K562 (cell line): ENCODE measurements around the gene PGAP3. TPM values are rescaled to one million over a fixed set of nuclear protein-coding genes. Genes with fewer than 3 reads are reported as not detected.

Experiments used
- ATF1 ChIP-seq, 2 experiments: fragments of 450-650 bp in 1 of 2; IDR thresholded peaks; 2 replicates each; pipeline ENCODE4 v1.6.1; 2016; ENCODE audit warnings: missing compliant biosample characterization in 1 of 2, missing genetic modification characterization in 1 of 2
- CHAMP1 ChIP-seq: fragments of 450-650 bp; IDR thresholded peaks from 2 replicates; pipeline ENCODE4 v1.6.1; 2016; ENCODE audit warnings: mild to moderate bottlenecking
- CREB1 ChIP-seq, 2 experiments: sonication (generic) in 1 of 2; formaldehyde crosslinking in 1 of 2; IDR thresholded peaks; 2 replicates each; pipeline versions ENCODE4 v1.6.1 to v1.8.0; 2012 to 2022; ENCODE audit warnings: inconsistent platforms in 1 of 2, mild to moderate bottlenecking in 1 of 2, missing genetic modification reagents in 1 of 2, moderate library complexity in 1 of 2
- E2F5 ChIP-seq: sonication (generic); formaldehyde crosslinking; IDR thresholded peaks from 2 replicates; pipeline ENCODE4 v1.8.0; 2022; ENCODE audit warnings: mild to moderate bottlenecking, missing genetic modification reagents
- GABPB1 ChIP-seq: sonication (generic); formaldehyde crosslinking; IDR thresholded peaks from 2 replicates; pipeline ENCODE4 v1.8.0; 2022; ENCODE audit warnings: mild to moderate bottlenecking, missing genetic modification reagents
- GMEB1 ChIP-seq: fragments of 250-450 bp; sonication (Bioruptor Pico); IDR thresholded peaks from 2 replicates; pipeline ENCODE4 v1.4.0; 2020; ENCODE audit warnings: mild to moderate bottlenecking
- HDAC1 ChIP-seq, 2 experiments: fragments of 450-650 bp; IDR thresholded peaks; 2 replicates each; pipeline ENCODE4 v1.6.1; 2016 to 2017; ENCODE audit warnings: inconsistent platforms in 1 of 2, mild to moderate bottlenecking in 1 of 2, moderate library complexity in 1 of 2
- NFIX ChIP-seq: fragments of 250-450 bp; sonication (Bioruptor Pico); IDR thresholded peaks from 2 replicates; pipeline ENCODE4 v1.4.0; 2020; ENCODE audit warnings: low read depth, mild to moderate bottlenecking, moderate library complexity
- SNRNP70 ChIP-seq: fragments of 200-400 bp; formaldehyde crosslinking; optimal IDR thresholded peaks from 2 replicates; pipeline ENCODE3; 2017; ENCODE audit warnings: low read depth, low read length
- STAT5A ChIP-seq: IDR thresholded peaks from 2 replicates; pipeline ENCODE4 v1.6.1; 2012; ENCODE audit warnings: low read length, inconsistent platforms, borderline replicate concordance
- STAT5B ChIP-seq: fragments of 250-450 bp; sonication (Bioruptor Pico); IDR thresholded peaks from 2 replicates; pipeline ENCODE4 v1.8.0; 2021; ENCODE audit warnings: mild to moderate bottlenecking, inconsistent platforms
- TCFL5 ChIP-seq: fragments of 250-450 bp; sonication (Bioruptor Pico); conservative IDR thresholded peaks from 2 replicates; pipeline ENCODE4 v1.6.1; 2021; ENCODE audit warnings: mild to moderate bottlenecking, moderate library complexity, matching md5 sums
- ZBTB34 ChIP-seq: fragments of 250-450 bp; sonication (Bioruptor Pico); IDR thresholded peaks from 2 replicates; pipeline ENCODE4 v1.8.0; 2021; ENCODE audit warnings: mild to moderate bottlenecking, moderate library complexity
- ZBTB7A ChIP-seq: IDR thresholded peaks from 2 replicates; pipeline ENCODE4 v1.6.1; 2011; ENCODE audit warnings: low read depth, mild to moderate bottlenecking, low read length, moderate library complexity, borderline replicate concordance; ENCODE audit not compliant: control insufficient read depth
- ZKSCAN3 ChIP-seq: fragments of 250-450 bp; sonication (Bioruptor Pico); IDR thresholded peaks from 2 replicates; pipeline ENCODE4 v1.4.0; 2020
- ZNF140 ChIP-seq: fragments of 250-450 bp; sonication (Bioruptor Pico); IDR thresholded peaks from 2 replicates; pipeline ENCODE4 v1.8.0; 2021; ENCODE audit warnings: moderate library complexity, mild to moderate bottlenecking, inconsistent platforms
- ZNF436 ChIP-seq: fragments of 250-450, 450-650 bp; sonication (Bioruptor Pico); formaldehyde crosslinking; IDR thresholded peaks from 2 replicates; pipeline ENCODE4 v1.7.0; 2020; ENCODE audit warnings: mild to moderate bottlenecking
- ZNF561 ChIP-seq: fragments of 450-650 bp; formaldehyde crosslinking; conservative IDR thresholded peaks from 2 replicates; pipeline ENCODE4 v1.4.0; 2020; ENCODE audit warnings: mild to moderate bottlenecking, moderate library complexity
- ZNF695 ChIP-seq: fragments of 450-650 bp; formaldehyde crosslinking; IDR thresholded peaks from 2 replicates; pipeline ENCODE4 v1.4.0; 2020; ENCODE audit warnings: mild to moderate bottlenecking, moderate library complexity
- ZNF740 ChIP-seq, 3 experiments: fragments of 200-800 bp in 1 of 3; sonication (Bioruptor generic) in 1 of 3; sonication (generic) in 1 of 3; formaldehyde crosslinking in 1 of 3; IDR thresholded peaks; 2 replicates each; pipeline versions ENCODE4 v1.6.1 to v1.8.0; 2016 to 2022; ENCODE audit warnings: mild to moderate bottlenecking in 2 of 3, missing compliant biosample characterization in 2 of 3, missing genetic modification characterization in 2 of 3, missing genetic modification reagents in 1 of 3
- polyA plus RNA-seq, 8 experiments: library from polyadenylated mRNA; depleted of rRNA in 4 of 8; stranded (reverse) in 5 of 8; unstranded in 3 of 8; fragments of >200 nt; fragmentation: Nextera tagmentation in 2 of 8; fragmentation: Illumina TruSeq in 1 of 8; extraction: Ambion mirVana in 2 of 8; extraction: Trizol in 1 of 8; gene quantifications; 2 replicates each; pipeline versions ENCODE4 v1.2.1 to v1.2.3, GENCODE V29; 2011 to 2014; ENCODE audit warnings: inconsistent platforms in 1 of 8, missing spikeins in 1 of 8
- total RNA-seq, 7 experiments: library from RNA; depleted of rRNA in 6 of 7; stranded (reverse); fragments of >200 nt in 6 of 7; fragmentation: Illumina TruSeq in 2 of 7; extraction: Trizol in 2 of 7; gene quantifications; 2 replicates each; pipeline versions ENCODE4 v1.2.1 to v1.2.3, GENCODE V29; 2011 to 2021; ENCODE audit warnings: low replicate concordance in 1 of 7

PGAP3 gene
- total and polyA plus RNA-seq, 9 of the 15 experiments (the other 6 are each of a cell fraction or from before 2014, with no cell fraction given) = 0.38 to 9.4 (median 4.5) TPM

- TF ChIP-seq ZNF140 (CRISPR knock-in tag) (no peak), HDAC1 (IDR thresholded peaks at IDR 0.05) (peak in 1 of 2 experiments; percentile 52; a peak in 1 of 4 replicates), ZNF695 (CRISPR knock-in tag) (no peak), ZNF740 (CRISPR knock-in tag; IDR thresholded peaks at IDR 0.05) (no peak), ZNF740 (tag; IDR thresholded peaks at IDR 0.05) (no peak), ATF1 (CRISPR knock-in tag; IDR thresholded peaks at IDR 0.05) (no peak), ATF1 (tag; IDR thresholded peaks at IDR 0.05) (no peak), SNRNP70 (no peak), CHAMP1 (no peak), ZBTB34 (CRISPR knock-in tag) (no peak), ZKSCAN3 (CRISPR knock-in tag) (no peak), ZNF436 (CRISPR knock-in tag) (no peak), NFIX (no peak), GMEB1 (CRISPR knock-in tag) (no peak), ZBTB7A (no peak), E2F5 (CRISPR knock-in tag) (no peak), STAT5A (peak; percentile 57; the same call in 1 of the 2 replicates), CREB1 (IDR thresholded peaks at IDR 0.05) (0 out of 2 replicates have a peak, but pooled peaks have one; percentile 14), CREB1 (CRISPR knock-in tag; IDR thresholded peaks at IDR 0.05) (no peak), ZNF561 (CRISPR knock-in tag) (no peak), TCFL5 (no peak), STAT5B (CRISPR knock-in tag) (no peak), GABPB1 (CRISPR knock-in tag) (no peak)
Measured at GRCh38 chr17:39683295-39683939, 4.4 kb downstream of the PGAP3 start (continued).
